GM18867 (cell line): ENCODE data around the gene SERGEF.

Source experiments
- ATAC-seq: cut with Tn5 transposase; IDR thresholded peaks from one replicate; pipeline ENCODE4 v1.9.1; 2021; ENCODE audit warnings: mild to moderate bottlenecking, moderate library complexity; ENCODE audit not compliant: unreplicated experiment

Gene SERGEF

GRCh38 chr11:17793642-17794170 lies 219.1 kb downstream of the SERGEF start:
- ATAC-seq = no peak

GRCh38 chr11:17792161-17792560 lies 220.7 kb downstream of the SERGEF start:
- ATAC-seq = no peak

- no peak for ATAC-seq
These were observed 221.7 kb downstream of the SERGEF start for GRCh38 chr11:17791144-17791543.

GRCh38 chr11:17790453-17790852 lies 222.4 kb downstream of the SERGEF start:
- no peak for ATAC-seq

GRCh38 chr11:17788084-17788483 lies 224.8 kb downstream of the SERGEF start:
- ATAC-seq = no peak

GRCh38 chr11:17786824-17787525 lies 225.9 kb downstream of the SERGEF start:
- no peak for ATAC-seq

GRCh38 chr11:17783878-17784277 lies 229.0 kb downstream of the SERGEF start:
- no peak for ATAC-seq

- no peak for ATAC-seq
These were observed 230.1 kb downstream of the SERGEF start for GRCh38 chr11:17782603-17783337.

- ATAC-seq = no peak
These were observed 230.7 kb downstream of the SERGEF start for GRCh38 chr11:17782145-17782544.

- no peak for ATAC-seq
These were observed 231.2 kb downstream of the SERGEF start for GRCh38 chr11:17781626-17782025.

GRCh38 chr11:17781221-17781620 lies 231.6 kb downstream of the SERGEF start:
- ATAC-seq = no peak

GRCh38 chr11:17780668-17781067 lies 232.2 kb downstream of the SERGEF start:
- no peak for ATAC-seq

- ATAC-seq = no peak
These were observed 232.8 kb downstream of the SERGEF start for GRCh38 chr11:17779861-17780594.

- no peak for ATAC-seq
These were observed 233.6 kb downstream of the SERGEF start for GRCh38 chr11:17778956-17779860.

GRCh38 chr11:17778352-17778751 lies 234.5 kb downstream of the SERGEF start:
- ATAC-seq = no peak

- ATAC-seq = no peak
These were observed 235.1 kb downstream of the SERGEF start for GRCh38 chr11:17777738-17778091.

- ATAC-seq = no peak
These were observed 235.6 kb downstream of the SERGEF start for GRCh38 chr11:17777086-17777737.

GRCh38 chr11:17776212-17776875 lies 236.5 kb downstream of the SERGEF start:
- ATAC-seq = no peak

- no peak for ATAC-seq
These were observed 237.2 kb downstream of the SERGEF start for GRCh38 chr11:17775507-17776211.
